Colonic mucosa (tissue), 4 donors: ENCODE results near the gene MGME1. TPM values are rescaled to one million over a fixed set of nuclear protein-coding genes. Genes with fewer than 3 reads are reported as not detected.

ENCODE experiments used
- DNase-seq: peaks from one replicate; pipeline ENCODE4 v3.0.0-alpha.2; 2020
- H3K27ac ChIP-seq: fragments of 200-600 bp; one replicate; pipeline ENCODE4 v1.8.0; 2021
- H3K27me3 ChIP-seq: fragments of 200-600 bp; one replicate; pipeline ENCODE4 v1.8.0; 2021
- H3K36me3 ChIP-seq: fragments of 200-600 bp; one replicate; pipeline ENCODE4 v1.8.0; 2021
- H3K4me1 ChIP-seq: fragments of 200-600 bp; one replicate; pipeline ENCODE4 v1.8.0; 2021; ENCODE audit warnings: mild to moderate bottlenecking
- H3K4me3 ChIP-seq: fragments of 200-600 bp; one replicate; pipeline ENCODE4 v1.8.0; 2021
- H3K9ac ChIP-seq, 2 donors: one replicate each; pipeline ENCODE4 v1.7.0; 2013; ENCODE audit warnings: control low read depth in 2 of 2, low read depth in 2 of 2, low read length in 2 of 2
- H3K9me3 ChIP-seq: fragments of 200-600 bp; one replicate; pipeline ENCODE4 v1.8.0; 2021
- CTCF ChIP-seq: fragments of 200-600 bp; IDR thresholded peaks from one replicate; pipeline ENCODE4 v1.8.0; 2022; ENCODE audit warnings: antibody characterized with exemption, mild to moderate bottlenecking
- intact Hi-C: fragments of 100-400 bp; cut with DNase I; formaldehyde crosslinking; loops from one replicate; pipeline ENCODE4 v1.14.1; 2022
- total RNA-seq, 2 donors: library from RNA; stranded (reverse); fragmentation: NEBNext Ultra II Directional in 1 of 2; extraction: Animal tissue kit (Norgen Biotek cat#: 25700) in 1 of 2; gene quantifications; one replicate each; pipeline ENCODE4 v1.2.1, GENCODE V29; 2021
- donor health status: healthy.
- donor health status: DM: no; HTN: no; CAD: no.
- donor health status: DM: no; HTN: no; CAD: no.

MGME1 gene
- total RNA-seq, 2 donors from 2014 or later: 20.5 to 21.1 TPM

GRCh38 chr20:18031050-18031449 is 62.2 kb downstream of the MGME1 start:
- no peaks in the 10 kb centered on the region for H3K9me3 ChIP-seq
- H3K27ac ChIP-seq: peak overlapping the region; percentile 84
- peak overlapping the region in 1 of 2 donors; percentile 13 for H3K9ac ChIP-seq
- H3K4me3 ChIP-seq: no peak overlapping the region
- intact Hi-C loops: no loop called here
- H3K4me1 ChIP-seq: peaks cover 5% of the 10 kb centered on the region
- no peaks in the 10 kb centered on the region for H3K36me3 ChIP-seq
- TF ChIP-seq CTCF: no peak
- no peak for DNase-seq
- H3K27me3 ChIP-seq: no peaks in the 10 kb centered on the region

DNA sequence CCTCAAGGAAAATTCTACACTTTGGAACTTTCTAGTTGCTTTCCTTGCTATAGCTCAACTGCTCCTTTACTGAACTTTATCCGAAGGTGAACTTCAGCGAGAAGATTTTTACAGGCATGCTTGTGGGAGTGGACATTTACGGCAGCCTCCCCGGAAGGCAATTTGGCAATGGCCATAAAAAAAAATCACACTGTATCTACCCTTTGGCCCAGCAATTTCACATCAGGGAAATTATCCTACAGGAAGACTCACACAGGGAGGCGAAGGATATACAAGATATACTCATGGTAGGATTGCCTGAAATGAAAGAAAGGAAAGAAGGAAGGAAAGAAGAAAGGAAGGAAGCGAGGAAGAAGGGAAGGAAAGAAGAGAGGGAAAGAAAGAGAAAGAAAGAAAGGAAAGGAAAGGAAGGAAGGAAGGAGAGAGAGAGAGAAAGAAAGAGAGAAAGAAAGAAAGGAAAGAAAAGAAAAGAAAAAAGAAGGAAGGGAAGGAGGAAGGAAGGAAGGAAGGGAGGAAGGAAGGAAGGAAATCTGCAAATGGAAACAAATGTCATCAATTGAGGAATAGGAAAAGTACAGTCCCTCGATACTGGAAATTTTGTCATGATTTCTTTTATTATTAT is 63.2 kb downstream of the MGME1 start:
- no peaks in the 10 kb centered on the region for H3K27me3 ChIP-seq
- no peak overlapping the region for H3K4me3 ChIP-seq
- H3K36me3 ChIP-seq: no peaks in the 10 kb centered on the region
- intact Hi-C loops: no loop called here
- peak overlapping the region; percentile 84 for H3K27ac ChIP-seq
- no peak for TF ChIP-seq CTCF
- peak; percentile 71 for DNase-seq
- no peaks in the 10 kb centered on the region for H3K9me3 ChIP-seq
- H3K9ac ChIP-seq: peak overlapping the region; percentile 13 to 35
- H3K4me1 ChIP-seq: peaks cover 5% of the 10 kb centered on the region

- peak overlapping the region; percentile 84 for H3K27ac ChIP-seq
- H3K9me3 ChIP-seq: no peaks in the 10 kb centered on the region
- H3K36me3 ChIP-seq: no peaks in the 10 kb centered on the region
- DNase-seq: peak; percentile 85
- TF ChIP-seq CTCF: no peak
- H3K4me1 ChIP-seq: peaks cover 5% of the 10 kb centered on the region
- H3K27me3 ChIP-seq: no peaks in the 10 kb centered on the region
- intact Hi-C loops: no loop called here
- no peak overlapping the region for H3K4me3 ChIP-seq
- H3K9ac ChIP-seq: peak overlapping the region in 1 of 2 donors; percentile 43
Measured at GRCh38 chr20:18032977-18033892, 64.4 kb downstream of the MGME1 start.

GRCh38 chr20:18034039-18034438 is 65.2 kb downstream of the MGME1 start:
- Histone ChIP-seq H3K4me1 (peaks cover 5% of the 10 kb centered on the region), H3K9ac (peak overlapping the region in 1 of 2 donors; percentile 30), H3K4me3 (no peak overlapping the region), H3K27ac (peak overlapping the region; percentile 84), H3K9me3 (no peaks in the 10 kb centered on the region), H3K27me3 (no peaks in the 10 kb centered on the region), H3K36me3 (no peaks in the 10 kb centered on the region)
- no peak for TF ChIP-seq CTCF
- intact Hi-C loops: no loop called here
- DNase-seq: no peak

DNA sequence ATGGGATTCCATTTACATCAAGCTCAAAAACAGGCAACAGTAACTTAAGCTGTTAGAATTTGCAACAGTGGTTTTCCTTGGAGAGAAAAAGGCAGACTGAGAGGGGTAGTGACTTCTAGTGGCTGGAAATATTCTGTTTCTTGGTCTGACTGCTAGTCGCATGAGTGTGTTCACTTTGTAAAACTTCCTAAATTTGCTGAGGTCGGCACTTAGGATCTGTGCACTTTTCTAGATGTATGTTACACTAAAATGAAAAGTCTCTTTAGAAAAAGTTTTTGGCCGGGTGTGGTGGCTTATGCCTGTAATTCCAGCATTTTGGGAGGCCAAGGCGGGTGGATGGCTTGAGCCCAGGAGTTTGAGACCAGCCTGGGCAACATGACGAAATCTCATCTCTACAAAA is 70.2 kb downstream of the MGME1 start:
- H3K9ac ChIP-seq: no peak overlapping the region
- no peak for DNase-seq
- no peaks in the 10 kb centered on the region for H3K27me3 ChIP-seq
- no peaks in the 10 kb centered on the region for H3K9me3 ChIP-seq
- no peaks in the 10 kb centered on the region for H3K4me1 ChIP-seq
- no peaks in the 10 kb centered on the region for H3K36me3 ChIP-seq
- H3K27ac ChIP-seq: no peak overlapping the region
- intact Hi-C loops: no loop called here
- no peak overlapping the region for H3K4me3 ChIP-seq
- TF ChIP-seq CTCF: no peak

Other genes starting within 250 kb of the MGME1 start
- 100 to 1,000 TPM; 116 to 119 TPM for gene SNX5, start 224 bp upstream of the MGME1 start, total RNA-seq
- 10 to 100 TPM; 13.5 to 22.8 TPM for gene OVOL2, start 88.9 kb downstream of the MGME1 start, total RNA-seq
- gene KAT14, start 168.8 kb downstream of the MGME1 start, total RNA-seq: 10 to 100 TPM; 13.1 to 13.4 TPM
- gene PET117, start 168.8 kb downstream of the MGME1 start, total RNA-seq: 10 to 100 TPM; 16.2 to 17.5 TPM